Hypothalamus (tissue), 51 donors: ENCODE results near the gene MACROD2.

Source experiments
- DNase-seq, 51 donors: peaks; one replicate each; lab custom pipeline; 2025; lab: John Stamatoyannopoulos, UW

MACROD2 gene

DNA sequence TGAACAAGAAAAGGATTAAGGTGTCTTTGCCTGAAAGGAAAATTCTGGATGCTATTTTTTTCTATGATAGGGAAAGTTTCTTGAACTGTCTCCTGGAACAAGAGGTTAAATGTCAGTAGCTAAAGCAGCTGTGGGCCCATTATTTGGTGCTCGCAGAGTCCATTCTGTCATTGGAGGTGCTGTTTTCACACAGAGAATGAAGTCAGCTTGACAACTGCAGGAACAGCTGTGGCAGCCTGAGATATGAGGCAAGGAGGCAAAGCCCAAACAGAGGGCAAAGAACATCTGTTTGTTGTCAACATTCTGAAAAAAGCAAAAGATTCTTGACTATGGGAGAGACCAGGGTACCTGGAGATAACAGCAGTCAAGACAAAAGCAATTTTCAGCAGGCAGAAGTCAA lies 2029.8 kb downstream of the MACROD2 start:
- no peak for DNase-seq

DNA sequence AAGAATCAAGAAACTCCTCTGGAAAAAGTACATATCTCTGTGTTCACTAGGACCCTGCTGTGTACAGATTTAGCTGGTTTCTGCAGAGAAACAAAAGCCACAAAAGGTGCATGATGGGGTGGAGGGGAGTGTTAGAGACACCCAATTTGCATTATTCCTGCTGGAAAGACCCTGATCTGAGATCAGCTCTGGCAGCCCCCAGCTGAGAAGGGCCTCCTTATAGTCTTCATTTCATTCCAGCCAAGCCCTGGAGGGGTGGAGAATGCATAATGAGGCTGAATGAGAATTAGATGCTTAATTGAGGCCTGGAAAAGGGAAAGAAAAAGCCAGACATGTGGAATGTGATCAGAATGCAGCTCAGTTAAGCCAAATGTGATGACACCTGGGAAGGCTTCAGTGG lies 2032.4 kb downstream of the MACROD2 start:
- no peak for DNase-seq

DNA sequence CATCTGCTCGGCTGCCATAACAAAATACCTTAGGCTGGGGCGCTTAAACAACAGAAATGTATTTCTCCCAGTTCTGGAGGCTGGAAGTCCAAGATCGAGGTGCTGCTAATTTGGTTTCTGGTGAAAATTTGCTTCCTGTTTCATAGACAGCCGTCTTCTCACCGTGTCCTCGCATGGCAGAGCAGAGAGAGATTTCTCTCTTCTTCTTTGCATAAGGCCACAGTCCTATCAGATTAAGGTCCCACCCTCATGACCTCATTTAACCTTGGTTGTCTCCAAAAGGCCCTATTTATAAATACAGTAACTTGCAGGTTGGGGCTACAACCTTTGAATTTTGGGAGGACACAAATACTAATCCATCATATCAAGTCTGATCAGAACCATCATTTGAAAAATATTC lies 2033.6 kb downstream of the MACROD2 start:
- DNase-seq, result no peak

DNA sequence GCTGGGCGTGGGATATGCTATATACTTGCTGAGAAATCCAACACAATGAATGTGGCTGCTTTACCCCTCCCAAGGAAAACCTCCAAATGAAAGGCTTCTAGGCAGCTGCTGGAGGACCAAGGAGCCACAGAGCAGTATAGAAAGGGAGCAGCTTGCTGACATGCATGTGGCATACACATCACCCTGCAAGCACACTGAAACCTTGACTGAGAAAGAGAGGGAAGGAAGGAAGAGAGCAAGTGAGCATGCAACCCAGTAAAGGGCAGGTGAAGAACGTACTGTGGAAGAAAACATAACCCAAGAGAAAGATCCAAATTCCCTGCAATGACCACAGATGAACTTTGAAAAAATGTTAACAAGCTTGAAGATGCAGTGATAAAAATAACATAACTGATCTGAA lies 2034.9 kb downstream of the MACROD2 start:
- no peak for DNase-seq

DNA sequence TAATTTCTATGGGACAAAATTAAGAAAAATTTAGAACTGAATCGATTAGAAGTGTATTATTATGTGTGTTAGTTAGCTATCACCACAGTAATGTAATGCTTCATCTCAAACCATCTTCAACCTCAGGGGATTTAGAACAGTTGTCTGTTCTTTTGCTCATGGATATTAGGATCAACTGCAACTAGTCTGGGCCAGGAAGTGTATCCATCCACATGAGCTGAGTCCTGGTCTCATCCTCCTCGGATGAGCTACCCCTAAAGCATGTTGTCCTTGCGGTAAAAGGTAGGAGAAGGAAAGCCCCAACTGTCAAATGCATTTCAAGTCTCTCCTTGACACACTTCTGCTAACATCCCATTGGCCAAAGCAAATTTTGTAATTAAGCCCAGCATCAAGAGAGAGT lies 2040.3 kb downstream of the MACROD2 start:
- DNase-seq, result no peak

DNA sequence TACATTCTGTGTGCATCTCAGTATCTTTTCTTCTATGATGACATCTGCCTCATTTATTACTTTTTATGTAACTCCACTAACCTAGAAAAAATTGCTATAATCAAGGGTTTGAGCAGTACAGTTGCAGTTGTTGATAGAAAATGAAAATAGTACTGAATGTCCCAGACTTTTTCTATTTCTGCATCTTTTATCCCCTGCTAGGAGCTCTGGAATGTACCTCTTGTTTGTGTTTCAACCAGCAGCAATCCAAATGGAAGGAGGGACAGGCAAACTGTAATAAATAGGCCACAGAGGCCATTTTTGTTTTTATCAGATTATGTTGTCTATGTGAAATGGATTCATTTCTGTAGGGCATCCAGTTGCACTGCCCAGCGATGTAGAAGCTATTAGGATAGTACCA lies 2041.0 kb downstream of the MACROD2 start:
- no peak for DNase-seq

DNA sequence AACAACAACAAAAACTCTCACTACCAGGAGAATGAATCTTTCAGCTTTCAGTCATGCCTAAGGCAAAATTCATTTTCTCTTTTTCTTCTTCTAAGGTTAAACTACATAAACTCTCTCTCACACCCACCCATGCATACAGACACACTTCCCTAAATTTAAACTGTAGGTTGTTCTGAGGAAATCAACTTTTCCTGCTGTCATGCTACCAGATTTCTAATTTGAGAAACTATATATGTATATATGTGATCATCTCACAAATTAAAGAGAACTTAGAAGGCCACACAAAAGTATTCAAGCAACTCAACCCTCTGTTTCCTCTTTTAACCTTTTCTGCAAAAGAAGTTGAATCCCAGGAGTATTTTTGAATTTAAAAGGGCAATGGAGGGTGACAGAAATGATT lies 2045.4 kb downstream of the MACROD2 start:
- DNase-seq, result no peak

DNA sequence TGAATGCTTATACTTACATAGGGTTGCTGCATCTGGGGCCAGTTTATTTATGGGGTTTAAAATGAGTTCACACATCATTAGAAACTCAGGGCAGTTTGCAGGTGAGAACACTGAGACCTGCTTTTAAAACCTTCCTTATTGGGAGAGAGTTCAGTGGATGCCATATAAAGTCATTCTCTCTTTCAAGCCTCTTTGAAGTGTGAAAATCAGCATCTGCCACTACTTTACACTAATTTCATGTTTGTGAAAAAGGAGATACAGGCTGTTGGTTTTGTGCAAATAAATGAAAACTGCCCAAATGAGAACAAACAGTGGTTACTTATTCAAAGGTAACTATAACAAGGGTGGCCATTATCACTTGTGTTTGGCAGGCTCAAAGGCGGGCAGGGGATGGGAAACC lies 2047.4 kb downstream of the MACROD2 start:
- DNase-seq, result no peak

DNA sequence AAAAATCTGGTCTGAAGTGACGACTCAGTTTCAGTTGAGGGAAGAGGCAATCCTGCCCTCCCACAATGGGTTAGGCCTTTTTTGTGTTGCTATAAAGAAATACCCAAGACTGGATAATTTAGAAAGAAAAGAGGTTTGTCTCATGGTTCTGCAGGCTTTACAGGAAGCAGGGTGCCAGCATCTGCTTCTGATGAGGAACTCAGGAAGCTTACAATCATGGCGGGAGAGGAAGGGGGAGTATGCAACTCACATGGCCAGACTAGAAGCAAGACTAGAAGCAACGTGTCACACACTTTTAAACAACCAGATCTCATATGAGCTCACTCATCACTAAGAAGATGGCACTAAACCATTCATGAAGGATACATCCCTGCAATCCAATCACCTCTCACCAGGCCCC lies 2048.6 kb downstream of the MACROD2 start:
- no peak for DNase-seq

DNA sequence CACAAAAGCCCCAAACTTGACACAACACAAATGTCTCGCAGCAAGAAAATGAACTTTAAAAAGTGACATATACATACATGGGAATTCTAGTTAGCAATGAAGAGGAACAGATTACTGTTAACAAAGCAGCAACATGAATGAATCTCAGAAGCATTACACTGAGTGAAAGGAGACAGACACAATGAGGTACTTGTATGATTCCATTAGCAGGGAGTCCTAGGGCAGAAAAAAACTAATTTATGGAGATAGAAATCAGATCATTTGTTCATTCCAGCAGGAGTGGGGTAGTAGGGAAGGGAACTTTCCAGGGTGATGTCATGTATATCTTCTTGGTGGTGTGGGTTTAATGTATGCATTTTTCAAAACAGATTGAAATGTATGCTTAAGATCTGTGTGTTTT lies 2053.6 kb downstream of the MACROD2 start:
- DNase-seq, result no peak

DNA sequence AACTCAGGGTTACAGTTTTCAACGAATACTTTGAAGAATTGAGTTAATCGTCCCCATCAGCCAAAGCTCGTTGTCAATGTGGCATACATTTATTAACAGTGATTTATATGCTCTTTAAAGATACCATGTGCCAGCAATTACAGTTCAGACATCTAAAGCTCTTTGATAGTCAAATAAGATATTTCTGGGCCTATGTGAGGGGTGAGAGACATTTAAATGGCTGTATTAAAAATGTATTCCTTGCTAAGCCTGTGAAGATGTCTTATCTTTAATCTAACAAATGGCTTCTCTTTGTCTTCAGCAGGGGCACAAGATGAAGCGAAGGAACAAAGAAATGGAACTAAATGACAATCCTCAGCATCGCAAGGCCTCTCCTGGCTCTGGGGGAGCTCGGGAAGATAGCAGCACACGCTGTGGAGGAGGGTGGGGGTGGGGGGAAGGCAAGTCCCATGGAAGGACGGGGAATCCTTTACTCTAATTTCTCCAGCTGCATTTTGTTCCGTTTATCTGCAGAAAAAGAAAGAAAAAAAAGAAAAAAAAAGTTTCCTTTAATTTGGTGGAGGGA lies 2054.3 kb downstream of the MACROD2 start:
- no peak for DNase-seq

DNA sequence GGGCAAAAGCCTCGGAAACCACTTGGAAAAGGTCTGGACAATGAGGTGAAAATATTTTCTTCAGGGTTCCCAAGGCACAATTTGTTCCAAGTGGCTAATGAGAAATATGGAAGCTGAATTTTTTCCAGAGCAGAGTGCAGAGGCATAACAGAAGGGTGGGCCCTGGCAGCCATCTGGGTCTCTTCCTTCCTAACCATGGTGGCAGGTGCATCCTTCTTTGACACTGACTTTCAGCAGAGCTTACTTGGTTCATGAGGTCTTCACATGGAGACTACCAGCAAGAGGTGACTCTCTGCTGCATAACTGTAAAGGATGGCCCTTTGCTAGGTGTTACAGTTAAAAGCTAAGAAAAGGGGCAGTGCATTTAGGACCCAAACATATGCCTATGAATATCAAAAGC lies 2055.1 kb downstream of the MACROD2 start:
- DNase-seq, result no peak

DNA sequence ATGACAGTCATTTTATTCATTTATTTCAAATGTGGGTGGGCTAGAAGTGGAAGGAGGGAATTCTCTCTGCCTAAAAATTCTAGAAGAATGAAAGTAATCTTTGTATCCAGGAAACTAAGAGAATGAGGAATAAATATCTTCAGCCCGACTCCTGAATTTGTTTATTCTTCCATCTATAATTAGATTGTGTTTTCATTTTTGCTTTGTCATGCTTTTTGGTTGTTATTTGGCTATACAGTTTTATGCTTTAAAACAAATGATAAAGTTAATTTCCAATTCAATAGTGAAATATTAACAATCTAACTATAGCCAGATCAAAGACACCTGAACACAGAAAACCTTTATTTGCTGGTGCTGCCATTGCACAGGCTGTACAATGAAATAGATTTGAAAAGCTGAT lies 2056.7 kb downstream of the MACROD2 start:
- DNase-seq, result no peak

DNA sequence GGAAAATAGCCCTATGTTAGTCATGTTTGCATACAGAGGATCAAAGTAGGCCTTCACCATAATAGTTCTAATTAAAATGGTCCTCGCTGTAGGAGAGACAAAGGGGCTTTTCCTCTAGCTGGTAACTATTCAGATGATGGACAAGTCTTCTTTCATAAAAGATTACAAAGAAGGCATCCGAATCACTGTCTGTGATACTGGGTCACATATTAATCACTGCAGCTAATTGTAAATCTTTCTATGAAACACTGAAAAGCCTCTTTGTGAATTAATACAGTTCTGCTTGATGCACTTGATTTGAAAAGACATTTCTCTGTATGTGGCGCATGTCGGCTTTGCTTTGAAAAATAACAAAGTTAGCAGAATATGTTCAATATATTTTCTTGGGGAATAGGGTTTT lies 2057.1 kb downstream of the MACROD2 start:
- DNase-seq, result peak in 1 of 51 donors; percentile 28

DNA sequence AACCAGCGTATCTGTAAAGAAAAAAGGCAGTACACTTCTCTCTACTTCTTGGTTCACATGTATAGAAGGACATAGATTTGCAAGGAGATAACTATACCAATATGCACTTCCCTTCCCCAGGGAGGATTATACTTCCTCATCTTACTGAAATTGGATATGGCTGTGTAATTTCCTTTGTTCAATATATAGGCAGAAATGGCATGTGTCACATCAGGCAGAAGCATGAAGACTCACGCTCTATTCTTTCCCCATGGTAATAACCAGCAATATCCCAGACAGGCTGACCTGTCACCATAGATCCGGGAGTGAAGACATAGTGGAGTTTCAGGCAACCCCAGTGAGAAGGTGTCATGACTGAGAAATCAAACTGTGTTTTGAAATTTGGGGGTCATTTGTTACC lies 2059.7 kb downstream of the MACROD2 start:
- no peak for DNase-seq

DNA sequence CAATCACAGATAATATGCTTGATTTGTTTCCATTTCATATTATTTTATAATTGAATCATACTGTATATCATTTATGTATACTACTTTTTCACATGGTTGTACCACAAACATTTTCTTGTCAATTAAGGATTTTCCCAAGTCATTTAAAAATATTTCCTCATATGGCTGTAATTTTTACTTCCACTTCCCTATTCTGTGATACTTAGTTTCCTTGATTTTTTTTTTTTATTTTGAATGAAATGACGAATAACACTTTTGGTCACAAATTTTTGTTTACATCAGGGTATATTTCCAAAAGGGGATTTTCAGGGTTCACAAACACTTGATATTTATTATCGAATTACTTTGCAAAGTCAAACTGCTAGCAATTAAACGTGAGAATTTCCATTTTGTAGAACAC lies 2062.3 kb downstream of the MACROD2 start:
- DNase-seq, result no peak

DNA sequence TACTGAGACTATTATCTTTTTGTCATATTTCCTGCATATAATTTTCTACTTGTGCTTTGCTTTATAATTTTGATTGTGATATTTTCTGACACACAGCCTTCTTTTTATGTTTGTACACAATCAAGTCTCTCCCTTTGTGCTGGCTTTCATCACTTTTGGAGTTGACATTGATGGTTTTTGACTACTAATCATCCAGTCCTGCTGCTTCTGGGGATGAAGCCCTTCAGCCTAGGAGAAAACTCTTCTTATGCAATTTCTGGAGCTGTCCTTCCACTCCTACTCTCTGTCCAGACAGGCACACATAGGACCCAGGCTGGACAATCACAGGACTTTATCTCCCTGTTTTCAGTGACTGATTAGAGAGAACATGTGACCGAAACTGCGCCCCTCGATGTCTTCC lies 2063.0 kb downstream of the MACROD2 start:
- no peak for DNase-seq

DNA sequence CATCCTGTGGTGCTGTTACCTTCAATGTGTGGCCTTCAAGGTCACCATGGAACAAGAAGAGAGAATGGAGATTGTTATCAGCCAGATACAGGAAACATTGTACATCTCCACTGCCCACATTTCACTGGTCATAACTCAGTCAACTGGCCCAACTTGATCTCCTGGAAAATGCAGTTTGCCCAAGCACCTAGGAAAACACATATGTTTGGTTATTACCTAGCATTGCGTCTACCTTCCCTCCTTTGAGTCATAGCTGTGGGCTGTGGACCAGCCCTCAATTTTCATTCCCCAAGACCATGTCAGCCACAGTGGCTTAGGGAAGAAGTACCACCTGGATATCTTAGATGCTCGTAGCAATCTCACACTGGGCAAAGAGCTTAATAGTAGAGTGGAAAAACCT lies 2064.5 kb downstream of the MACROD2 start:
- DNase-seq, result no peak

DNA sequence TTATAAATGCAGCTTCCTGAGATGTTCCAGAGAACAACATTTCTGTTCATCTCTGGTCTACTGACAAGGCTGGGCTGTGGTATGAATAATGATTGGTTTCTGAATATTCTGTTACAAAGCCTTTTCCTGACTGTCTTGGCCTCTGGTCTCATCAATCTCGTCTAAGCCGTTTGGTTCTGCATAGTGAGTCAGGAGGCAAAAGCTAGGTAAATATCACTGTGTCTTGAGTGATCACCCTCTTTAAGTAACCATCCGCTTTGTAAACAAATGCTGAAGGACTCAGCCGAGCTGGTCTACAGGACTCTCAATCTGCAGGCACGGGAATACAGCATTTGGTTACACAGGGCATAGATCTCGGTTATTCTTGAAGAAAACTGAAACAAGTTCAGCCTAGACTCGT lies 2066.0 kb downstream of the MACROD2 start:
- no peak for DNase-seq

DNA sequence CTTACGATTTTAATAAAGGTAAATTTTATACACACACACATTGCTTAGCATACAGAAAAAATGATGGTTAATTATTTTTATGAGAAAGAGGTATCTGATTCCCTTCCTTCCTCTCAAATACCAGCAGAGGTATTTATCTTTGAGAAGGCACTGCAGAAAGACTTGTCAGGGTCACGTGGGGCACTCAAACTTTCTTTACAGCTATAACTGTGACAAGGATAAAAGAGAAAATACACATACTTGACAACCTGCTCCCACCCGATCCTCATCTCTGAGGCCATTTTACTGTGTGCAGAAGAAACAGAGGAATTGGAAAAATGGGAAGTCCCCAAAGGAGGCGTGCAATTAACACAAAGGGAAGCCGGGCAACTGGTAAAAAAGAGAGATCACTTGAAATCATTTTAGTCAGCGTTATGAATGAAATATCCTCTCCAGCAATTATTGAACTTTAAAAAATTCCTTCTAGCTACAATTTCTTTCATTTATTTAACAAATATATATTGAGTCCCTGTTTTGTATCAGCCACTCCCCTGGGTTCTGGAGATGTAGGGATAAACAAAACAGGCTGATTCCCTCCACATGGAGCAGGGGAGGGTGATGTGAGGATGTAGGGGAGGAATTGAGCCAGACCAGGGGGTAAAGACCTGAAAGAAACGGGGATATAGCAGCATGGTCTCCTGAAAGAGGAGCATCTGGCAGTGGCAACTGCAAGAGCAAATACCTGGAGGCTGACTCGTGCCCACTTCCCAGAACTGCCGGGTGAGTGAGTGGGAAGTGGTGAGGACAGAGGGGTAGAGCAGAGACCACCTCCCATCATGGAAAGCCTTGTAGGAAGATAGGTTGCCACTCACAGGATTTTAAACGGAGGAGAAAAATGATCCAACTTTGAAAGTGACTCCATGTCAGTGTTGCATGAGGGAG lies 2067.6 kb downstream of the MACROD2 start:
- DNase-seq, result no peak

DNA sequence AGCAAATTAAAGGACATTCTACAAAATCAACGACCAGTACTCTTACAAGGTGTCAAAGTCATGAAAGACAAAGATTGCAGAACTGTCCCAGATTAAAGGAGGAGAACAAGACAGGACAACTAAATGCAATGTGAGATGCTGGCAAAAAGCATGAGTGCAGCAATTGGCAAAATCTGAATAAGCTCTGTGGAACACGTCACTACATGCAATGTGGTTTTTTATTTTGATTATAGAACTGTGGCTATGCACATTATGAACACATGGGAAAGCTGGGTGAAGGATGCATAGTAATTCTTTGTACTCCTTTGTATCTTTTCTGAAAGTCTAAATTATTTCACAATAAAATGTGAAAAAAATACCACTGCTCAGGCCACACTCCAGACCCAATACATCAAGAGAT lies 2068.6 kb downstream of the MACROD2 start:
- DNase-seq, result no peak

DNA sequence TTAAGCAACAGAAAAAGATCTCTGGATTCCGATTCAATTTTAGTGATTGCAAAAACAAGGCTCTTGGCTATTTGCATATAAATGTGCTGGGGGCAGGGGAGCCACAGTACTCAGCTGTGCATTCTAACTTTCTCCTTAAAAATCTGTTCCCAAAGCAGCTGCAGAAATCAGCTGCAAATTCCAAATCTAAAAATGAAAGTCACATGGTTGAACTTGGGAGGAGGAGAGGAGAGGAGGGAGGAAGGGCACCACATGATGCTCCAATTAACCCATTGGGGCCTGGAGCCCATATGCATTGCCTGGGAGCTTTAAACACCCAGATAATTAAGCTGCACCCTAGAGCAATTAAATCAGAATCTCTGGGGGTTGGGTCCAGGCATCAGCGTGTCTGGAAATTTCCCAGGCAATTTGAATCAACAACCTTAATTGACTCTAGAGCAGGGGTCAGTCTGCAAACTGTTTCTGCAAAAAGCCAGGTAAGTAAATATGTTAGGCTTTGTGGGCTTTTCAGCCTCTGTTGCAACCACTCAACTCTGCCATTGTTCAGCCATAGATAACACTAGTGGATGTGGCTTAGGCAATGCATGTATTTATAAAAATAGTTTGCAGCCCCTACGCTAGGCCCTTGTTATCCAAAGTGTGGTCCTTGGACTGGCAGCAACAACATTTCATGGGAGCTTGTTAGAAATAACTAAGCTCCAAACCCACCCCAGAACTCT lies 2069.8 kb downstream of the MACROD2 start:
- peak in 1 of 51 donors; percentile 1 for DNase-seq
